ENCODE data around the gene ZDHHC14.
"Not testable (repeated sequence)": the region's sequence is repeated elsewhere in the genome, so short reads cannot be mapped to it uniquely, and the experiment has no call there.

The ZDHHC14 gene

GRCh38 chr6:157679605-157680580 lies 298.9 kb downstream of the ZDHHC14 start:
- no peak for DNase-seq

GRCh38 chr6:157681041-157681650 lies 300.2 kb downstream of the ZDHHC14 start:
- DNase-seq: no peak

GRCh38 chr6:157682856-157683481 lies 302.0 kb downstream of the ZDHHC14 start:
- DNase-seq: no peak

- DNase-seq: no peak
Observed at GRCh38 chr6:157683707-157684106, 302.7 kb downstream of the ZDHHC14 start.

- no peak for DNase-seq
Observed at GRCh38 chr6:157684620-157685299, 303.8 kb downstream of the ZDHHC14 start.

GRCh38 chr6:157685596-157686280 lies 304.7 kb downstream of the ZDHHC14 start:
- DNase-seq: no peak

GRCh38 chr6:157688275-157688959 lies 307.4 kb downstream of the ZDHHC14 start:
- no peak for DNase-seq

- DNase-seq: no peak
Observed at GRCh38 chr6:157688960-157689599, 308.1 kb downstream of the ZDHHC14 start.

- DNase-seq: no peak
Observed at GRCh38 chr6:157689875-157690274, 308.9 kb downstream of the ZDHHC14 start.

GRCh38 chr6:157690441-157691210 lies 309.6 kb downstream of the ZDHHC14 start:
- no peak for DNase-seq

- DNase-seq: not testable (repeated sequence)
Observed at GRCh38 chr6:157691621-157692020, 310.6 kb downstream of the ZDHHC14 start.

GRCh38 chr6:157693867-157694266 lies 312.9 kb downstream of the ZDHHC14 start:
- no peak for DNase-seq

- DNase-seq: no peak
Observed at GRCh38 chr6:157695301-157696040, 314.5 kb downstream of the ZDHHC14 start.

GRCh38 chr6:157699777-157700636 lies 319.0 kb downstream of the ZDHHC14 start:
- DNase-seq: no peak

GRCh38 chr6:157706351-157706750 lies 325.4 kb downstream of the ZDHHC14 start:
- not testable (repeated sequence) for DNase-seq

GRCh38 chr6:157706883-157707282 lies 325.9 kb downstream of the ZDHHC14 start:
- DNase-seq: no peak

- DNase-seq: no peak
Observed at GRCh38 chr6:157707576-157707975, 326.6 kb downstream of the ZDHHC14 start.

- no peak for DNase-seq
Observed at GRCh38 chr6:157708239-157708638, 327.2 kb downstream of the ZDHHC14 start.

- no peak for DNase-seq
Observed at GRCh38 chr6:157708933-157709332, 327.9 kb downstream of the ZDHHC14 start.

All from kidney glomerular epithelial cell (primary cell).